ENCODE results near the gene DPCD. TPM values are rescaled to one million over a fixed set of nuclear protein-coding genes. Genes with fewer than 3 reads are reported as not detected.

The DPCD gene
- total RNA-seq, 2 experiments from 2014 or later: 9.1 to 10.3 TPM

DNA sequence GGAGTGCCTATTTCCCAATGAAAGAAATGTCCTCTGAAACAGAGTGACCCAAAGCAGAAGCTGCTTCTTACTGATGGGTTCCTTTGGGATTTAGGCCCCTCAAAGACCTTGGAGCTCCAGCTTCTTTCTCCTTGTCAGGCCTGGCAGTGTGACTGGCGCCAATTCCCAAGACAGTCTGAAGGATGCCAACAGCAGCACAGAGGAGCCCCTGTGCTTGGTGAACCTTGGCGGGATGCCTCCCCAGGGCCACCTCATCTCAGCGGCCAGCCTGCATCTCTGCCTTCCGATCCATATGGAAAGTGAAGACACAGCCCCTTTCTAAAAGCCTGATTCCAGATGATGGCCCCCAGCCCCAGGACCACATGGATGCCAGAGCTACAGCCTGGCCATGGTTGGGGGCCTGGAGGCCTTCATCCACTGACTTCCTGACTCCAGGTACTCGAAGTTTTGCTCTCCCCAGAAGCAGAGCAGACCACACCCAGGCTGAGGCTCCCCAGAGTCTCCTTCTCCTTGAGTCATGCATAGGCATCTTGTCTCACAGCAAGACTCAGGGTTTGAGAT is 61.5 kb downstream of the DPCD start:
- H3K36me3 ChIP-seq (ENCODE audit: insufficient read depth, low read length): peaks cover 24% of the 10 kb centered on the region; the same call in 1 of the 2 replicates
- no TSS peak for BruUV-seq (replicated peaks)
- CTCF ChIA-PET (ENCODE audit: unreplicated experiment): interaction anchor here (0.6 kb wide), 1 partner anchor 579 kb away, joined by 3 read pairs; no protein-coding TSS in a partner anchor

DNA sequence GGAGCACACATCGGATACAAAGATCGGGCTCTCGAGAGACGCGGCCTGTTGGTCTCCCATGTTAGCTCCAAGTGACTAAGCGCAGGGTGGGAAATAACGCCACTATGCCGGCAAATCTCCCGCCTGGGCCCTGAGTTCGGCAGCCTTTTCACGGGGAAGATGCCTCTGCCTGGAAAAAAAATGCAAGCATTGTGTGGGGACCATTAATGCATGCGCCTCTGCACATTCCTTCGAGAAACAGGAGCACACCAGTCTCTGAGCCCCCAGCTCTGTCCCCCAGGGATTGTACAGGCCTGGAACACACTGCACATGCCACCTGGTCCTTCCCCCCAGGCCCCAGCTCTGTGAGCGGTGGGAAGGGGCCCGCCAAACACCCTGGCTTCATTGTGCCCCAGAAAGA is 62.7 kb downstream of the DPCD start:
- Histone ChIP-seq H3K9me3 (ENCODE audit: low read length) (no peaks in the 10 kb centered on the region), H3K36me3 (ENCODE audit: insufficient read depth, low read length) (peaks cover 33% of the 10 kb centered on the region), H3K27ac (ENCODE audit: low read depth, low read length, poor library complexity, severe bottlenecking) (no peak overlapping the region), H3K9me2 (ENCODE audit: insufficient read depth, low read length) (no peaks in the 10 kb centered on the region), H3K79me2 (ENCODE audit: insufficient read depth, low read depth, low read length) (no peaks in the 10 kb centered on the region), H3K4me2 (ENCODE audit: low read length) (no peak overlapping the region), H4K20me1 (ENCODE audit: insufficient read depth, low read length) (no peaks in the 10 kb centered on the region), H3K4me3 (ENCODE audit: low read depth, low read length, poor library complexity, severe bottlenecking) (no peak overlapping the region), H3K4me1 (ENCODE audit: insufficient read depth, low read length, poor library complexity, severe bottlenecking) (no peaks in the 10 kb centered on the region), H2AFZ (ENCODE audit: low read length) (no peak overlapping the region)
- intact Hi-C loops (cut with micrococcal nuclease; ENCODE audit: unreplicated experiment): no loop called here
- TF ChIP-seq, protein P1, sequence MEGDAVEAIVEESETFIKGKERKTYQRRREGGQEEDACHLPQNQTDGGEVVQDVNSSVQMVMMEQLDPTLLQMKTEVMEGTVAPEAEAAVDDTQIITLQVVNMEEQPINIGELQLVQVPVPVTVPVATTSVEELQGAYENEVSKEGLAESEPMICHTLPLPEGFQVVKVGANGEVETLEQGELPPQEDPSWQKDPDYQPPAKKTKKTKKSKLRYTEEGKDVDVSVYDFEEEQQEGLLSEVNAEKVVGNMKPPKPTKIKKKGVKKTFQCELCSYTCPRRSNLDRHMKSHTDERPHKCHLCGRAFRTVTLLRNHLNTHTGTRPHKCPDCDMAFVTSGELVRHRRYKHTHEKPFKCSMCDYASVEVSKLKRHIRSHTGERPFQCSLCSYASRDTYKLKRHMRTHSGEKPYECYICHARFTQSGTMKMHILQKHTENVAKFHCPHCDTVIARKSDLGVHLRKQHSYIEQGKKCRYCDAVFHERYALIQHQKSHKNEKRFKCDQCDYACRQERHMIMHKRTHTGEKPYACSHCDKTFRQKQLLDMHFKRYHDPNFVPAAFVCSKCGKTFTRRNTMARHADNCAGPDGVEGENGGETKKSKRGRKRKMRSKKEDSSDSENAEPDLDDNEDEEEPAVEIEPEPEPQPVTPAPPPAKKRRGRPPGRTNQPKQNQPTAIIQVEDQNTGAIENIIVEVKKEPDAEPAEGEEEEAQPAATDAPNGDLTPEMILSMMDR (conservative IDR thresholded peaks at IDR 0.05; ENCODE audit: low read length): no peak
- TF ChIP-seq EZH2phosphoT487 (IDR thresholded peaks at IDR 0.05; ENCODE audit: borderline replicate concordance, low read depth, low read length): no peak
- no TSS peak for BruUV-seq (replicated peaks)
- POLR2A ChIA-PET: no interaction called here
- CTCF ChIA-PET (ENCODE audit: unreplicated experiment): no interaction called here
- DNase-seq (ENCODE audit: low spot score): no peak

More for the DNA sequence above, 61.5 kb downstream of the DPCD start:
- Histone ChIP-seq H2AFZ (ENCODE audit: low read length) (no peak overlapping the region), H3K4me2 (ENCODE audit: low read length) (no peak overlapping the region), H3K9me2 (ENCODE audit: insufficient read depth, low read length) (no peaks in the 10 kb centered on the region), H3K27ac (ENCODE audit: low read depth, low read length, poor library complexity, severe bottlenecking) (no peak overlapping the region), H4K20me1 (ENCODE audit: insufficient read depth, low read length) (no peaks in the 10 kb centered on the region), H3K4me1 (ENCODE audit: insufficient read depth, low read length, poor library complexity, severe bottlenecking) (no peaks in the 10 kb centered on the region), H3K9me3 (ENCODE audit: low read length) (no peaks in the 10 kb centered on the region), H3K79me2 (ENCODE audit: insufficient read depth, low read depth, low read length) (no peaks in the 10 kb centered on the region), H3K4me3 (ENCODE audit: low read depth, low read length, poor library complexity, severe bottlenecking) (no peak overlapping the region)
- intact Hi-C loops (cut with micrococcal nuclease; ENCODE audit: unreplicated experiment): no loop called here
- POLR2A ChIA-PET: no interaction called here
- no peak for DNase-seq (ENCODE audit: low spot score)
- TF ChIP-seq, protein P1 (conservative IDR thresholded peaks at IDR 0.05; ENCODE audit: low read length): no peak
- TF ChIP-seq EZH2phosphoT487 (IDR thresholded peaks at IDR 0.05; ENCODE audit: borderline replicate concordance, low read depth, low read length): no peak

DNA sequence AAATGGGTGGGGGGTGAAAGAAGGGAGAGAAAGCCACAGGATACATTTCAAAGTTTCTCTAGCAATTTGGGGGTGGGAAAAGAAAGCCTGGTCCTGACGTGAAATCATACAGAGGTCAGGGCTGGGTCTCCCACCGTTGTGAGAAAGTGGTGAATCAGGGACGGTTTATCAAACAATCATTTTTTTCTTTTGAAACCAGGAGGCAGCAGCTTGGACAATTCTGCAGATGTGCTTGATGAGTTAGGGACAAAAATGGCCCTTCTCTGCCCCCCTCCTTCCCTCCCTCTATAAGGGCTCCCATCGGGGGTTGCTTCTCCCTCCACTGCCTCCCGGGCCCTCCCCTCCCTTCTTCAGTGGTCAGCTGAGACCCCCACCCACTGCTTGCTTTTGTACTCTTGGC is 63.2 kb downstream of the DPCD start:
- Histone ChIP-seq H3K79me2 (ENCODE audit: insufficient read depth, low read depth, low read length) (no peaks in the 10 kb centered on the region), H3K9me2 (ENCODE audit: insufficient read depth, low read length) (no peaks in the 10 kb centered on the region), H3K4me3 (ENCODE audit: low read depth, low read length, poor library complexity, severe bottlenecking) (no peak overlapping the region), H3K36me3 (ENCODE audit: insufficient read depth, low read length) (peaks cover 35% of the 10 kb centered on the region), H2AFZ (ENCODE audit: low read length) (no peak overlapping the region), H3K27ac (ENCODE audit: low read depth, low read length, poor library complexity, severe bottlenecking) (no peak overlapping the region), H3K4me1 (ENCODE audit: insufficient read depth, low read length, poor library complexity, severe bottlenecking) (no peaks in the 10 kb centered on the region), H3K4me2 (ENCODE audit: low read length) (no peak overlapping the region), H4K20me1 (ENCODE audit: insufficient read depth, low read length) (no peaks in the 10 kb centered on the region), H3K9me3 (ENCODE audit: low read length) (no peaks in the 10 kb centered on the region)
- TF ChIP-seq, protein P1 (conservative IDR thresholded peaks at IDR 0.05; ENCODE audit: low read length): no peak
- no peak for TF ChIP-seq EZH2phosphoT487 (IDR thresholded peaks at IDR 0.05; ENCODE audit: borderline replicate concordance, low read depth, low read length)
- CTCF ChIA-PET (ENCODE audit: unreplicated experiment): no interaction called here
- BruUV-seq (replicated peaks): no TSS peak
- intact Hi-C loops (cut with micrococcal nuclease; ENCODE audit: unreplicated experiment): no loop called here
- POLR2A ChIA-PET: no interaction called here
- no peak for DNase-seq (ENCODE audit: low spot score)

Measured in OCI-LY7 (cell line).